PC-3 (cell line): ENCODE measurements around the gene HPCA. TPM values are rescaled to one million over a fixed set of nuclear protein-coding genes. Genes with fewer than 3 reads are reported as not detected.

Source experiments
- ATAC-seq: fragments of 200-7000 bp; cut with Tn5 transposase; 2 replicates; pipeline ENCODE4 v1.9.1; 2020; ENCODE audit warnings: mild to moderate bottlenecking, moderate library complexity
- BruUV-seq: library from RNA; stranded (reverse); fragments of 400-500 nt; replicated peaks from 2 replicates; lab custom pipeline; 2021; lab: Mats Ljungman, UMichigan
- CTCF ChIA-PET: fragments of 300-600 bp; sonication (Branson Sonifier 250); formaldehyde crosslinking; loops from one replicate; lab custom pipeline; 2022; ENCODE audit warnings: antibody characterized with exemption; lab: Charles Lee
- POLR2A ChIA-PET: fragments of 300-600 bp; sonication (Branson Sonifier 250); formaldehyde crosslinking; loops from one replicate; lab custom pipeline; 2022; ENCODE audit warnings: antibody characterized with exemption; ENCODE audit not compliant: unreplicated experiment; lab: Charles Lee
- DNase-seq: peaks from one replicate; pipeline ENCODE4 v3.0.0-alpha.2; 2015
- H2AFZ ChIP-seq: fragments of 300-600 bp; sonication (generic); 2 replicates; pipeline ENCODE4 v1.6.0; 2016; ENCODE audit warnings: antibody characterized with exemption, low read length
- H3F3A ChIP-seq: fragments of 300-600 bp; sonication (generic); one replicate; pipeline ENCODE4 v1.6.0; 2017; ENCODE audit warnings: antibody characterized with exemption, low read length, control low read depth, mild to moderate bottlenecking; ENCODE audit not compliant: unreplicated experiment
- H3K27ac ChIP-seq: fragments of 300-600 bp; sonication (generic); 2 replicates; pipeline ENCODE4 v1.5.1; 2016; ENCODE audit warnings: mild to moderate bottlenecking, low read length
- H3K27me3 ChIP-seq: fragments of 300-600 bp; sonication (generic); 2 replicates; pipeline ENCODE4 v1.6.1; 2016; ENCODE audit warnings: low read length, mixed read lengths
- H3K36me3 ChIP-seq: fragments of 300-600 bp; sonication (generic); 2 replicates; pipeline ENCODE4 v1.6.1; 2016; ENCODE audit warnings: low read depth, mixed run types, low read length, mixed read lengths
- H3K4me1 ChIP-seq: fragments of 300-600 bp; sonication (generic); 2 replicates; pipeline ENCODE4 v1.5.1; 2016; ENCODE audit warnings: low read length; ENCODE audit not compliant: insufficient read depth
- H3K4me2 ChIP-seq: fragments of 300-600 bp; sonication (generic); 2 replicates; pipeline ENCODE4 v1.6.0; 2016; ENCODE audit warnings: low read length
- H3K4me3 ChIP-seq: fragments of 300-600 bp; sonication (generic); 2 replicates; pipeline ENCODE4 v1.5.1; 2016; ENCODE audit warnings: mild to moderate bottlenecking, low read length, mixed read lengths
- H3K79me2 ChIP-seq: fragments of 300-600 bp; sonication (generic); 2 replicates; pipeline ENCODE4 v1.6.1; 2017; ENCODE audit warnings: low read length, mixed read lengths
- H3K9ac ChIP-seq: fragments of 300-600 bp; sonication (generic); 2 replicates; pipeline ENCODE4 v1.6.0; 2016; ENCODE audit warnings: mild to moderate bottlenecking, low read length
- H3K9me2 ChIP-seq: fragments of 300-600 bp; sonication (generic); replicated peaks from 2 replicates; pipeline ENCODE4 v1.6.1; 2016; ENCODE audit warnings: mixed run types, low read length, mixed read lengths
- H3K9me3 ChIP-seq: fragments of 300-600 bp; sonication (generic); 2 replicates; pipeline ENCODE4 v1.6.1; 2016; ENCODE audit warnings: low read length, mixed read lengths
- H4K20me1 ChIP-seq: fragments of 300-600 bp; sonication (generic); 2 replicates; pipeline ENCODE4 v1.6.1; 2016; ENCODE audit warnings: low read length, mixed read lengths
- EZH2 ChIP-seq: fragments of 300-600 bp; sonication (generic); IDR thresholded peaks from one replicate; pipeline ENCODE4 v1.6.1; 2017; ENCODE audit warnings: antibody characterized with exemption, mild to moderate bottlenecking, low read length; ENCODE audit not compliant: unreplicated experiment
- EZH2phosphoT487 ChIP-seq: fragments of 300-600 bp; sonication (generic); IDR thresholded peaks from 2 replicates; pipeline ENCODE4 v1.6.1; 2018; ENCODE audit warnings: mild to moderate bottlenecking, antibody characterized with exemption, low read length, borderline replicate concordance
- intact Hi-C: fragments of 100-400 bp; cut with micrococcal nuclease; formaldehyde crosslinking; loops from 2 replicates; pipeline ENCODE4 v1.9.0; 2023
- total RNA-seq: library from RNA; depleted of rRNA; stranded (reverse); fragments of >200 nt; gene quantifications from 2 replicates; pipeline ENCODE4 v1.2.3, GENCODE V29; 2014
- TF ChIP-seq, protein P1 (sequence below): fragments of 300-600 bp; sonication (generic); conservative IDR thresholded peaks from 2 replicates; pipeline ENCODE4 v1.5.1; 2017; ENCODE audit warnings: antibody characterized with exemption, low read depth, mild to moderate bottlenecking, low read length

Gene HPCA
- total RNA-seq, 1 experiment from 2014 or later: not detected

DNA sequence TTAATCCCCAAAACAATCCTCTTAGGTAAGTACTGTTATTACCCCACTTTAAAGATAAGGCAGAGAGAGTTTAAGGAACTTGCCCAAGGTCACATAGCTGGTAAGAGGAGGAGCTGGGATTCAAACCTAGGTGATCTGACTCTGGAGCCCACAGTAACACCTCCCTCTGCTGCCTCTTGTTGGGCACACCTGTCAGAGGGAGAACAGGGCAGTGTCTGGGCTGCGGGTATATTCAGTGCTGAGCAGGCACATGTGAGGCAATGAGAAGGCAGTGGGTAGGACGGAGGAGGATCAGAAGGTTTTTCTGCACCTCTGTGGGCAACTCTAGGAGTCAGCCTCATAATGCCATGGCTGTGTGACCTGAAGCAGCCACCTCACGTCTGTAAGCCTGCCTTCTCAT, 1.8 kb downstream of the HPCA start:
- ATAC-seq: no peak
- no TSS peak for BruUV-seq

DNA sequence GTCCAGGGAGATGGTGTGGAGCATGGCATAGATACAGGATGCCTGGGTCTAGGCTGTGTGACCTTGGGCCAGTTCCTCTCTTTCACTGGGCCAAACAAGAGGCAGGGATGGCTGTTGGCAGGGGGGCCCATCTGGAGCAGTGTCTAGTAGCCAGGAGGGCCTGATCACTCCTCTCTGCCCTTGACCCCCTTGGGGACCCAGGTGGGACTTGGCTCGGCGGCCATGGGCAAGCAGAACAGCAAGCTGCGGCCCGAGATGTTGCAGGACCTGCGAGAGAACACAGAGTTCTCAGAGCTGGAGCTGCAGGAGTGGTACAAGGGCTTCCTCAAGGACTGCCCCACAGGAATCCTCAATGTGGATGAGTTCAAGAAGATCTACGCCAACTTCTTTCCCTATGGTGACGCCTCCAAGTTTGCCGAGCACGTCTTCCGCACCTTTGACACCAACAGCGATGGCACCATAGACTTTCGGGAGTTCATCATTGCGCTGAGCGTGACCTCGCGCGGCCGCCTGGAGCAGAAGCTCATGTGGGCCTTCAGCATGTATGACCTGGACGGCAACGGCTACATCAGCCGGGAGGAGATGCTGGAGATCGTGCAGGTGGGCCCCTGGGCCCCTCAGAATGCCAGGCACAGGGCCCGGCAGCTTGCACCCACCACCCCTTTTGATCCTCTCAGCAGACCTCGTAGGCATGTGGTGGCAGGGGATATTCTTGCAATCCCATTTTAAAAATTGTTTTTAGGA, 2.6 kb downstream of the HPCA start:
- no peaks in the 10 kb centered on the region for H3K79me2 ChIP-seq
- no TSS peak for BruUV-seq
- CTCF ChIA-PET: no interaction called here
- H3K4me1 ChIP-seq: no peaks in the 10 kb centered on the region
- intact Hi-C loops: no loop called here
- no peak overlapping the region for H2AFZ ChIP-seq
- DNase-seq: no peak
- TF ChIP-seq EZH2phosphoT487 (no peak), EZH2 (no peak)
- TF ChIP-seq, protein P1, sequence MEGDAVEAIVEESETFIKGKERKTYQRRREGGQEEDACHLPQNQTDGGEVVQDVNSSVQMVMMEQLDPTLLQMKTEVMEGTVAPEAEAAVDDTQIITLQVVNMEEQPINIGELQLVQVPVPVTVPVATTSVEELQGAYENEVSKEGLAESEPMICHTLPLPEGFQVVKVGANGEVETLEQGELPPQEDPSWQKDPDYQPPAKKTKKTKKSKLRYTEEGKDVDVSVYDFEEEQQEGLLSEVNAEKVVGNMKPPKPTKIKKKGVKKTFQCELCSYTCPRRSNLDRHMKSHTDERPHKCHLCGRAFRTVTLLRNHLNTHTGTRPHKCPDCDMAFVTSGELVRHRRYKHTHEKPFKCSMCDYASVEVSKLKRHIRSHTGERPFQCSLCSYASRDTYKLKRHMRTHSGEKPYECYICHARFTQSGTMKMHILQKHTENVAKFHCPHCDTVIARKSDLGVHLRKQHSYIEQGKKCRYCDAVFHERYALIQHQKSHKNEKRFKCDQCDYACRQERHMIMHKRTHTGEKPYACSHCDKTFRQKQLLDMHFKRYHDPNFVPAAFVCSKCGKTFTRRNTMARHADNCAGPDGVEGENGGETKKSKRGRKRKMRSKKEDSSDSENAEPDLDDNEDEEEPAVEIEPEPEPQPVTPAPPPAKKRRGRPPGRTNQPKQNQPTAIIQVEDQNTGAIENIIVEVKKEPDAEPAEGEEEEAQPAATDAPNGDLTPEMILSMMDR: no peak
- H4K20me1 ChIP-seq: no peaks in the 10 kb centered on the region
- no peaks in the 10 kb centered on the region for H3K9me3 ChIP-seq
- H3K36me3 ChIP-seq: no peaks in the 10 kb centered on the region
- no peak overlapping the region for H3K9ac ChIP-seq
- no peaks in the 10 kb centered on the region for H3F3A ChIP-seq
- no peak overlapping the region for H3K4me2 ChIP-seq
- POLR2A ChIA-PET: interaction anchor here (0.6 kb wide), 1 partner anchor 52 kb away, joined by 4 read pairs; no protein-coding TSS in a partner anchor
- no peak overlapping the region for H3K4me3 ChIP-seq
- no peaks in the 10 kb centered on the region for H3K9me2 ChIP-seq
- no peaks in the 10 kb centered on the region for H3K27me3 ChIP-seq
- no peak for ATAC-seq
- no peak overlapping the region for H3K27ac ChIP-seq

More for the DNA sequence above, 1.8 kb downstream of the HPCA start:
- no peak overlapping the region for H3K4me2 ChIP-seq
- ChIA-PET CTCF (no interaction called here), POLR2A (interaction anchor here (0.6 kb wide), 1 partner anchor 52 kb away, joined by 4 read pairs; no protein-coding TSS in a partner anchor)
- intact Hi-C loops: no loop called here
- H3K9me3 ChIP-seq: no peaks in the 10 kb centered on the region
- no peak overlapping the region for H3K9ac ChIP-seq
- H2AFZ ChIP-seq: no peak overlapping the region
- no peaks in the 10 kb centered on the region for H3K36me3 ChIP-seq
- no peak overlapping the region for H3K4me3 ChIP-seq
- no peaks in the 10 kb centered on the region for H3K4me1 ChIP-seq
- no peaks in the 10 kb centered on the region for H3F3A ChIP-seq
- DNase-seq: no peak
- H3K27ac ChIP-seq: no peak overlapping the region
- no peaks in the 10 kb centered on the region for H4K20me1 ChIP-seq
- TF ChIP-seq EZH2phosphoT487: no peak
- no peak for TF ChIP-seq EZH2
- TF ChIP-seq, protein P1: no peak
- no peaks in the 10 kb centered on the region for H3K79me2 ChIP-seq
- H3K27me3 ChIP-seq: no peaks in the 10 kb centered on the region
- no peaks in the 10 kb centered on the region for H3K9me2 ChIP-seq

DNA sequence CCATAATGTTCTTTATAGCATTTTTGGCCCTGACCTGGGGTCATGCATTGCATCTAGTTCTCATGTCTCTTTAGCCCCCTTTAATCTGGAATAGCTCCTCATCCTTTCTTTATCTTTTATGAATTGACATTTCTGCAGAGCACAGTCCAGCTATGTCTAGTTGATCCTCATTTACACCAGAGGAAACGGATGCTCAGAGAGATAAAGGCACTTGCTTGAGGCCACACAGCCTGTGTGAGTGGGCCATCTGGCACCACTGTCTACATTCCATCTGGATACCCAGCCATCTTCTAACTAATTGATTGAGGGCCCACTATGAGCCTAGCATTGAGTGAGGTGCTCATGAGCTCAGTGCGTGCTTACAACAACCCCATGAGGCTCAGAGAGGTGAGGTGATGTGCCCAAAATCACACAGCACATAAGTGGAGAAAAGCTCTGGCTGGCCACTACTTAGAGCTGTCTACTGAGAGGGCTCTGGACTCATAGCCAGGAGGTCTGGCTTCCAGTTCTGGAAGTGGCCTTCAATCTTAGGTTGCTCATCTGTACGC, 3.5 kb downstream of the HPCA start:
- Histone ChIP-seq H3K9me3 (no peaks in the 10 kb centered on the region), H3K9me2 (no peaks in the 10 kb centered on the region), H3K27ac (no peak overlapping the region), H3K4me3 (no peak overlapping the region), H4K20me1 (no peaks in the 10 kb centered on the region), H3K79me2 (no peaks in the 10 kb centered on the region), H2AFZ (no peak overlapping the region), H3K4me1 (no peaks in the 10 kb centered on the region), H3K9ac (no peak overlapping the region), H3K27me3 (no peaks in the 10 kb centered on the region), H3F3A (no peaks in the 10 kb centered on the region), H3K36me3 (no peaks in the 10 kb centered on the region), H3K4me2 (no peak overlapping the region)
- TF ChIP-seq, protein P1: no peak
- TF ChIP-seq EZH2phosphoT487 (no peak), EZH2 (no peak)
- ChIA-PET POLR2A (interaction anchor here (0.6 kb wide), 1 partner anchor 340 kb away, joined by 3 read pairs; no protein-coding TSS in a partner anchor), CTCF (interaction anchor here (0.6 kb wide), 1 partner anchor 13 kb away, joined by 3 read pairs; no protein-coding TSS in a partner anchor)
- intact Hi-C loops: no loop called here
- BruUV-seq: no TSS peak
- DNase-seq: no peak
- ATAC-seq: no peak
